ENCODE measurements around the gene REXO1.
"Not testable (repeated sequence)": the region's sequence is repeated elsewhere in the genome, so short reads cannot be mapped to it uniquely, and the experiment has no call there.

Gene REXO1

DNA sequence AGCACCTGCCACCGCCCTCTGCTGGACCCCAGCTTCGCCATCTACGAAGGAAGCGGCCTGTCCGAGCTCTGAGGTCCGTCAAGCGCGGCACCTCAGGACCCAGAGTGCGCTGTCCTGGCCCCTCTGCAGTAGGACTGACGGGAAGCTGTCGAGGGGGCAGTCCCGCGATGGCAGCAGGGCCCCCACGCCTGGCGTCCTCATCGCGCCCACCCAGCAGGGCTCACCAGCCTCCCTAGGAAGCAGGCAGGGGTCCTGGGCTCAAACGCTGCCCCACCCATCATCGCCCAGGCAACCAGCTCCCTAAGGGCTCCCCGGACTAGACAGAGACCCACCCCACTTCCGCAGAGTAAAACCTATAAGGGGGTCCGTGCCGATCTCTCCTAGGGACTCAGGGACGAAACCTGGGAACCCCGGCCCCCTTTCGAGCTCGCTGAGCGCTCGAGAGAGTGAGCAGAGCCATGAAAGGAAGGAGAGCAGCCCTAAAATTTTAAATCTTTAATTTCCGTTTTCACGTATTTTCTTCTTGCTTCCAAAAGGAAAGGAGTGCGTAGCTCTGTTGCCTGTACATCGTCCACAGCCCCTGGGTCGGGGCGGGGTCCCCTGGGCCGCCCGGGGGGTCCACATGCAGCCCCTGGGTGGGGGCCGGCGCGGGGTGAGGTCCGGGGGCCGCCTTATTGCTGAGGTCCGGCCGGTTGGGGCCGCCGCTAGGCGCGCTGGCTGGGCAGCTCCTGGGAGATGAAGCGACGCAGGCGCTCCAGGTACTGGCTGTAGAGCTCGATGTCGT, 28.4 kb upstream of the REXO1 start:
- TF ChIP-seq, protein P1, sequence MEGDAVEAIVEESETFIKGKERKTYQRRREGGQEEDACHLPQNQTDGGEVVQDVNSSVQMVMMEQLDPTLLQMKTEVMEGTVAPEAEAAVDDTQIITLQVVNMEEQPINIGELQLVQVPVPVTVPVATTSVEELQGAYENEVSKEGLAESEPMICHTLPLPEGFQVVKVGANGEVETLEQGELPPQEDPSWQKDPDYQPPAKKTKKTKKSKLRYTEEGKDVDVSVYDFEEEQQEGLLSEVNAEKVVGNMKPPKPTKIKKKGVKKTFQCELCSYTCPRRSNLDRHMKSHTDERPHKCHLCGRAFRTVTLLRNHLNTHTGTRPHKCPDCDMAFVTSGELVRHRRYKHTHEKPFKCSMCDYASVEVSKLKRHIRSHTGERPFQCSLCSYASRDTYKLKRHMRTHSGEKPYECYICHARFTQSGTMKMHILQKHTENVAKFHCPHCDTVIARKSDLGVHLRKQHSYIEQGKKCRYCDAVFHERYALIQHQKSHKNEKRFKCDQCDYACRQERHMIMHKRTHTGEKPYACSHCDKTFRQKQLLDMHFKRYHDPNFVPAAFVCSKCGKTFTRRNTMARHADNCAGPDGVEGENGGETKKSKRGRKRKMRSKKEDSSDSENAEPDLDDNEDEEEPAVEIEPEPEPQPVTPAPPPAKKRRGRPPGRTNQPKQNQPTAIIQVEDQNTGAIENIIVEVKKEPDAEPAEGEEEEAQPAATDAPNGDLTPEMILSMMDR (IDR thresholded peaks at IDR 0.05; ENCODE audit: low read depth, low read length) = peak; percentile 5; the same call in 1 of the 2 replicates
- not testable (repeated sequence) for DNase-seq (ENCODE audit: extremely low read depth, low read depth)

DNA sequence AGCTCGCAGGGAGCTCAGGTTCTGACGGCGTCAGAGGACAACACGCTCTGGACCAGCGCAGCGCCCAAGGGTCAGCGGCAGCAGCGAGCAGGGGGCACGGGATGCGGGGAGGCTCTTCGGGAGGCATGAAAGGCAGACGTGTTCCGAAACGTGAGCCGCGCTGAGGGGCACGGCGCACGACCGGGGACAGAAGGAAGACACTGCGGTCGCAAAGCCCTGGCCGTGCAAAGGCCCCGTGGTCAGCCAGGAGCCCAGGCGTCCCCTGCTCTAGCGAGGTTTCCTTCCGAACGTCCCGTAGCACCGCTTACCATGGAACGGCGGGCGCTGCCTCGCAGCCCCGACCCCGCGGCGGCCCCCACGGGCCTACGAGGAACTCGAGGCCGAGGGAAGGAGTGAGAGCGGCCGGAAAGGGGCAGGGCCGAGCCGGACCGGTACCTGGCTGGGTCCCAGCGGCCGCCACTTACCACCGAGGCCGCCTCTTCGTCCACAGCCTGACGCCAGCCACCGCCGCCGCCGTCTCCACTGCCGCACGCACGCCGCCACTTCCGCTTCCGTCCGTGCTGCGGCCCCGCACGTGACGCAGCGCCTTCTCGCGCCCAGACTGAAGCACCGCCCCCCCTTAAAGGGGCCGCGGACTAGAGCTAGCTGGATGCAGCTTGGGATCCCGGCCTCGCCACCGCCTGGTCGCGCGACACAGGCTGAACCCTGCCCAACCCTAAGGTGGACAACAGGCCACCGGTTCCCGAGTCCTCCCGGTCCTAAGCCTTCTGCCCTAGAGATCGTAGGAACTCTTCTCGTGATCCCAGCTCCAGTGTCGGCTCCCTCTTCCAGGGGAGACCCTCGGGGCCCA, 27.6 kb upstream of the REXO1 start:
- TF ChIP-seq, protein P1 (IDR thresholded peaks at IDR 0.05; ENCODE audit: low read depth, low read length) = no peak; the same call in 1 of the 2 replicates
- DNase-seq (ENCODE audit: extremely low read depth, low read depth) = peak; percentile 64

DNA sequence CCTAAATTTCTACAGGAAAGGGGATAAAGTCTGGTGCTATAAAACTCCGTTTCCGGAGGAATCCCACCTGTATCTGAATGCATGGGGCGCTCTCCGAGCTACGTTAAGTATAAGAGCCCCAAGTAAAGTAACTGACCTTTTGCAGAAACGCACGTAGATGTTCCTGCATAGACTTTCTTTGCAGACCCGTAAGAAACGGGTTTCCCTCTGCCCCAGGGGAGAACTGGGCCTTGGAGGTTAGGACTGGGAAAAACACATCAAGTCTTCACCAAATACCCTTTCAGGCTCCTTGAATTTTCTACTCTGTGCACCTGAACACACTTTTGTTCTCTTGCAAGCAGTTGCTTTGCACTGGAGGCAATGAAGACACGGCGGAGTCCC, 27.0 kb upstream of the REXO1 start:
- not testable (repeated sequence) for DNase-seq (ENCODE audit: extremely low read depth, low read depth)

DNA sequence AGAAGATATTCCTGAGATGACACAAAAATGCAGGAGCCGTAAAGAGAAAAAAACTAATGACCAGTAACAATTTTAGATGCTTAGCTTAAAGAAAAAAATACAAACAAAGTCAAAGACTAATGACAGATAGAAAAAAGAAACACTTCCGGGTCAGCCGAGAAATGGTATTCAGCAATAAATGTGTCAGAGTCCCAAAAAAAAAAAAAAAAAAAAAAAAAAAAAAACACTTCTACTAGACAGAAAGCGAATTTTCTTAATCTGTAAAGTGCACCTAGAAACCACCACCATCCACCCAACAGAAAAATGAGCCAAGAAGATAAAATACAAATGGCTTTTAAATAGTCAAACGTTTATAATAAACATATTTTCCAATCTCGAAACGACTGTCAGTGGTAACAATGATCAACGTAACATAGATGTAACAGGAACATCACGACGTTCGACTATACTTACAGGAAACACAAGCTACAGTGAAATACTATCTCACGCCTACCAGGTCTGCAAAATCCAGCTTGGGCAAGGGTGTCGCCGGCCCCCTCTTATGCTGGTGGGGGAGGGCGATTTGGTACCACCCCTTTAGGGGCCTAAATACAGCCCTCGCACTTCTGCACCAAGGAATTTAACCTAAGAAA, 26.4 kb upstream of the REXO1 start:
- no peak for DNase-seq (ENCODE audit: extremely low read depth, low read depth)
- TF ChIP-seq, protein P1 (IDR thresholded peaks at IDR 0.05; ENCODE audit: low read depth, low read length) = no peak

DNA sequence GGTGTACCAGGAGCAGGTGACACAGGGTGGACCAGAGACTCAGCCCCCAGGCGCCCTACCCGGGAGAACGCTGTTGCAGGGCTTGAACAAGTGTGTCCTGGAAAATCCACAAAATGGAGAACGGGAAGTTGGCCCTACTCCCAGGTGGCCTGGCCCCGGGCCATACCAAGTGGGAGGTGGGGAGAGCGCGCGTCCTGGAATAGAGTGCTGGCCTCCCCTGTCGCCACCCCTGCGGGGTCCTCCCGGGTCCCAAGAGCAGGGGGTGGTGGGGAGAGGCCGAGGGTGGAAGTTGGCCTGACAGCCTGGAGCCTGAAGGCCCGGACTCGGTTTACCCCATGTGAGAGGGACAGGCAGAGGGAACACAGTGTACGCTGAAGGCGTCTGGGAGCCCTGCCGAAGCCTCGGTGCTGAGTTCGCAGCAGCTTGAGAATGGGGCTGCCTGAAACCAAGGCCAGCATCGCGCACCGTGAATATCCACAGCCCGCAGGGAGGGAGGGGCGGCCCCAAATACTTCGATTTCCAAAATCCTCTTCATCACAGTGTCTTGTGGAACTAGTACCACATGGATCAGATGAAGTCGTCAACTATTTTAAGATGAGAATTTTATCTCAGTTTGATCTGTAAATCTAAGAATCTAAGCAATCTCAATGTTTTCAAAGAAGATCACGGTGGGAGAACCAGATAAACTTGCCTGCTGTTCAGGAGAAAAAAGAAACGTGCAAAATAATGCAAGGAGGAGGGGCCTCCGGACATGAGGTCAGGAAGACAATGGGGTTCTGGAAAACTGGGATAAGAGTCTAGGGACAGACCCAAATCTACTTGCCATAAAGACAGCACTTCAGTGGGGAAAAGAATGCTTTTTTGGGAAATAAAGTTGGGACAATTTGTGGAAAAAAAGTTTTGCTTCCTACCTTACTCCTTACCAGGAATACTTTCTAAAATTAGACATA, 25.5 kb upstream of the REXO1 start:
- TF ChIP-seq, protein P1 (IDR thresholded peaks at IDR 0.05; ENCODE audit: low read depth, low read length) = no peak
- no peak for DNase-seq (ENCODE audit: extremely low read depth, low read depth)

DNA sequence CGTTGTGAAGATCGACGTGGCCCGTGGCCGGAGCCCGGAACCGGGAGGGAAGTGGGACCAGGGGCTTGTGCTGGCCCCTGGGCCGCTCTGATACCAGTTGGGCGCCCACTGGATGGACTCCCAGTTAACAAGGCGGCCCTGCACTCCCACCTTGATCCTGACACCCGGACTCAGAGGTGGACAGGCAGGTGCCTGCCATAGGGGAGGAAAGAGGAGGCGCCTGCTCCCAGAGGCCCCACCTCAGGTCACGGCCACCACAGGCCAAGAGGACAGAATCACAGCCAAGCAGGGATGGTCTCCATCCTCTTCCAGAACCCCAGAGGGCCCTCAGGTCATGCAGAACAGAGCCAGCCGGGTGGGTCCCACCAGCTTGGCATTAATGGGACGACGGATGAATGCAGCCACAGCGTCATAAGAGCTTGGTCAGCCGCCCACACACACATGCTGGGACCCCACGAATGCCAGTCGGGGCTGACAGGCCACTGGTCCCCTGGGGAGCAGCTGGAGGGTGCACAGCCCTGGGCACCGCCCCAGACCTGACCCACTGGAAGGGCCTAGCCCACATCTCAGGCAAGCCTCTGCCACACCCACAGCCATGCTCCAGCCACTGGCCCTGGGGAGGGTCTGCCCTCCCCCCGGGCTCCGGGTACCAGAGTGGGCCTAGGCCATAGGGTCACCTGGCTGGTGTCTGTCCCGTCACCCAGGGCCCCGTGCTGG, 24.7 kb upstream of the REXO1 start:
- TF ChIP-seq, protein P1 (IDR thresholded peaks at IDR 0.05; ENCODE audit: low read depth, low read length) = no peak
- DNase-seq (ENCODE audit: extremely low read depth, low read depth) = no peak

All from AG09319 (cell line).